ENCODE results near the gene CSRP2. TPM values are rescaled to one million over a fixed set of nuclear protein-coding genes. Genes with fewer than 3 reads are reported as not detected.

Gene CSRP2
- total and polyA plus RNA-seq, 2 of the 8 experiments (the other 6 are each of a cell fraction or from before 2014, with no cell fraction given): 149 to 227 TPM

- H4K91ac ChIP-seq (replicated peaks; ENCODE audit: insufficient read length, low read length): no peak overlapping the region
- H3K56ac ChIP-seq (replicated peaks; ENCODE audit: insufficient read length, low read depth, low read length): no peak overlapping the region
- H2AFZ ChIP-seq (ENCODE audit: low read length): peak overlapping the region; percentile 91
- peak overlapping the region; percentile 80 for H3K18ac ChIP-seq (ENCODE audit: extremely low read depth, low read length)
- H2BK20ac ChIP-seq (ENCODE audit: low read length): peak overlapping the region; percentile 51; the same call in 1 of the 2 replicates
- ChIA-PET POLR2A (ENCODE audit: partially characterized antibody) (interaction anchor here (0.9 to 1.6 kb wide), 3 partner anchors 8 to 42 kb away, joined by 3 to 4 read pairs (median 3); no protein-coding TSS in a partner anchor), CTCF (ENCODE audit: partially characterized antibody) (interaction anchor here (0.8 to 1.4 kb wide), 2 partner anchors 88 to 100 kb away, joined by 3 to 4 read pairs; no protein-coding TSS in a partner anchor)
- H3K23ac ChIP-seq (ENCODE audit: insufficient read length): no peak overlapping the region
- 74% methylated on average over 9 of the region's 9 CpGs; no CpG with 5 or more reads in 1 of the 2 experiments for WGBS, 2 experiments (ENCODE audit: extremely low coverage in 1 of 2, insufficient coverage in 1 of 2, insufficient read length in 1 of 2, insufficient replicate concordance in 2 of 2, low coverage in 1 of 2, low lambda C conversion rate in 2 of 2, missing lambda C conversion rate in 1 of 2)
- peak overlapping the region; percentile 23; the same call in 1 of the 2 replicates for H2BK12ac ChIP-seq (ENCODE audit: low read depth, low read length)
- H4K8ac ChIP-seq (ENCODE audit: extremely low read depth, insufficient read depth, low read length): no peak overlapping the region
- H3K14ac ChIP-seq (ENCODE audit: insufficient read length): no peak overlapping the region
- peak overlapping the region; percentile 62 for H2BK120ac ChIP-seq (replicated peaks; ENCODE audit: low read depth, low read length)
- no peaks in the 10 kb centered on the region for H3K27me3 ChIP-seq (replicated peaks in 1 of 4; ENCODE audit: control insufficient read depth in 3 of 4, extremely low read depth in 1 of 4, insufficient read depth in 3 of 4, low read length in 3 of 4)
- 0 out of 2 replicates have a peak overlapping the region, but pooled peaks have one; percentile 26 for H2BK5ac ChIP-seq (ENCODE audit: low read depth, low read length)
- H4K20me1 ChIP-seq (replicated peaks in 1 of 2; ENCODE audit: control insufficient read depth in 1 of 2, insufficient read depth in 2 of 2, low read length in 2 of 2): no peaks in the 10 kb centered on the region
- no peaks in the 10 kb centered on the region for H3K36me3 ChIP-seq (ENCODE audit: control insufficient read depth in 2 of 4, insufficient read depth in 4 of 4, low read length in 3 of 4)
- H3K9ac ChIP-seq (replicated peaks in 1 of 4; ENCODE audit: extremely low read depth in 1 of 4, low read depth in 3 of 4, low read length in 3 of 4): no peak overlapping the region
- no peak overlapping the region for H3K4me3 ChIP-seq (ENCODE audit: extremely low read depth in 1 of 4, insufficient read depth in 2 of 4, low read depth in 3 of 4, low read length in 4 of 4)
- H3K4me1 ChIP-seq (replicated peaks in 1 of 4; ENCODE audit: control insufficient read depth in 3 of 4, insufficient read depth in 4 of 4, low read length in 3 of 4): peaks cover 0 to 12% (median 9%) of the 10 kb centered on the region in 4 experiments
- DNase-seq (ENCODE audit: low read depth in 1 of 2, low spot score in 2 of 2): no peak
- H3K9me3 ChIP-seq (ENCODE audit: insufficient read depth in 2 of 2, low read depth in 1 of 2, low read length in 1 of 2): no peaks in the 10 kb centered on the region
- H4K5ac ChIP-seq (ENCODE audit: insufficient read length, low read depth, low read length): no peak overlapping the region
- no peak overlapping the region for H3K4ac ChIP-seq (replicated peaks; ENCODE audit: insufficient read length, low read depth, low read length)
- H3K4me2 ChIP-seq (ENCODE audit: insufficient read depth in 1 of 2, low read depth in 2 of 2, low read length in 2 of 2): peak overlapping the region; percentile 9 to 25; a peak in 2 of 4 replicates
- peak overlapping the region; percentile 50; the same call in 1 of the 2 replicates for H2BK15ac ChIP-seq (ENCODE audit: low read length)
- no peaks in the 10 kb centered on the region for H3K23me2 ChIP-seq (ENCODE audit: low read depth, low read length)
- no peak overlapping the region for H2AK5ac ChIP-seq (ENCODE audit: low read depth, low read length)
- no peak overlapping the region for H3K27ac ChIP-seq (ENCODE audit: low read depth, low read length)
- no peaks in the 10 kb centered on the region for H3K79me2 ChIP-seq (ENCODE audit: control insufficient read depth in 1 of 2, insufficient read depth in 2 of 2, low read length in 2 of 2)
- no peaks in the 10 kb centered on the region for H3K79me1 ChIP-seq (ENCODE audit: low read depth, low read length)
- FAIRE-seq: peak; percentile 86
- no peak for TF ChIP-seq SP1 (IDR thresholded peaks at IDR 0.05; ENCODE audit: low read depth, low read length)
Observed at GRCh38 chr12:76920172-76921099, 41.6 kb upstream of the CSRP2 start.

All from H1 (cell line).